ENCODE measurements around the gene CARD10. TPM values are rescaled to one million over a fixed set of nuclear protein-coding genes. Genes with fewer than 3 reads are reported as not detected.
A peak's percentile ranks its signal among the peaks of the same experiment; 100 is the strongest.

Gene CARD10
- total RNA-seq, 1 experiment from 2014 or later: 17.5 TPM

GRCh38 chr22:37518509-37519267 lies 527 bp downstream of the CARD10 start (continued):
- TF ChIP-seq E2F4 (CRISPR knock-in tag; IDR thresholded peaks at IDR 0.05; ENCODE audit: borderline replicate concordance, low read depth) (no peak), NFATC4 (CRISPR knock-in tag; IDR thresholded peaks at IDR 0.05) (no peak), IRF1 (CRISPR knock-in tag; IDR thresholded peaks at IDR 0.05) (0 out of 2 replicates have a peak, but pooled peaks have one; percentile 39), MLX (CRISPR knock-in tag; IDR thresholded peaks at IDR 0.05) (no peak), MAX (CRISPR knock-in tag; IDR thresholded peaks at IDR 0.05) (peak; percentile 44), ERG (CRISPR knock-in tag; IDR thresholded peaks at IDR 0.05) (no peak), GABPB1 (CRISPR knock-in tag; IDR thresholded peaks at IDR 0.05) (no peak), ZNF232 (CRISPR knock-in tag; IDR thresholded peaks at IDR 0.05) (peak; percentile 59; the same call in 1 of the 2 replicates), ZNF121 (CRISPR knock-in tag; IDR thresholded peaks at IDR 0.05) (0 out of 2 replicates have a peak, but pooled peaks have one; percentile 13)

GRCh38 chr22:37517826-37518450 lies 1.3 kb downstream of the CARD10 start:
- ATAC-seq (no peak), DNase-seq (ENCODE audit: low spot score) (no peak)
- ChIA-PET CTCF (interaction anchor here (1.4 to 5.3 kb wide), 3 partner anchors 10 to 74 kb away, joined by 7 to 32 read pairs (median 15); no protein-coding TSS in a partner anchor), POLR2A (no interaction called here)
- TF ChIP-seq ZNF416 (CRISPR knock-in tag; IDR thresholded peaks at IDR 0.05) (no peak), FOXK1 (CRISPR knock-in tag; IDR thresholded peaks at IDR 0.05) (no peak), GRHL2 (CRISPR knock-in tag; IDR thresholded peaks at IDR 0.05; ENCODE audit: insufficient replicate concordance, severe bottlenecking) (no peak), SMAD4 (CRISPR knock-in tag; IDR thresholded peaks at IDR 0.05) (no peak), MAX (CRISPR knock-in tag; IDR thresholded peaks at IDR 0.05) (no peak), USF2 (CRISPR knock-in tag; IDR thresholded peaks at IDR 0.05) (no peak), GABPB1 (CRISPR knock-in tag; IDR thresholded peaks at IDR 0.05) (no peak)
- H3K36me3 Mint-ChIP-seq: peaks cover 8% of the 10 kb centered on the region
- peaks cover 34% of the 10 kb centered on the region for H3K27me3 Mint-ChIP-seq (ENCODE audit: low read depth)
- H3K27ac Mint-ChIP-seq: no peak overlapping the region
- H3K4me1 Mint-ChIP-seq: peaks cover 11% of the 10 kb centered on the region
- H3K4me3 Mint-ChIP-seq: peak overlapping the region; percentile 79
- peaks cover 11% of the 10 kb centered on the region for H3K9me3 Mint-ChIP-seq

- H3K4me3 Mint-ChIP-seq: no peak overlapping the region
- H3K27ac Mint-ChIP-seq: no peak overlapping the region
These were observed 2.8 kb downstream of the CARD10 start for GRCh38 chr22:37516456-37516855.

More at GRCh38 chr22:37516456-37516855, 2.8 kb downstream of the CARD10 start:
- DNase-seq (ENCODE audit: low spot score) (no peak), ATAC-seq (no peak)
- Mint-ChIP-seq H3K4me1 (peaks cover 15% of the 10 kb centered on the region), H3K27me3 (ENCODE audit: low read depth) (peaks cover 29% of the 10 kb centered on the region), H3K36me3 (peaks cover 8% of the 10 kb centered on the region), H3K9me3 (peaks cover 11% of the 10 kb centered on the region)
- CTCF ChIA-PET: interaction anchor here (1.0 to 1.2 kb wide), 3 partner anchors 44 to 127 kb away, joined by 3 to 7 read pairs (median 3); no protein-coding TSS in a partner anchor
- POLR2A ChIA-PET: interaction anchor here (0.6 kb wide), 1 partner anchor 9 kb away, joined by 3 read pairs; no protein-coding TSS in a partner anchor
- TF ChIP-seq MAX (CRISPR knock-in tag; IDR thresholded peaks at IDR 0.05) (no peak), GTF2I (CRISPR knock-in tag; conservative IDR thresholded peaks at IDR 0.05) (0 out of 2 replicates have a peak, but pooled peaks have one; percentile 64)

Data from WTC11 (cell line).